Stromal cell of bone marrow (primary cell): ENCODE measurements around the gene SCARF2.
"Not testable (repeated sequence)": the region's sequence is repeated elsewhere in the genome, so short reads cannot be mapped to it uniquely, and the experiment has no call there.

Source experiments
- DNase-seq: peaks from one replicate; pipeline ENCODE4 v3.0.0-alpha.2; 2012; ENCODE audit warnings: low read depth

The SCARF2 gene, protein sequence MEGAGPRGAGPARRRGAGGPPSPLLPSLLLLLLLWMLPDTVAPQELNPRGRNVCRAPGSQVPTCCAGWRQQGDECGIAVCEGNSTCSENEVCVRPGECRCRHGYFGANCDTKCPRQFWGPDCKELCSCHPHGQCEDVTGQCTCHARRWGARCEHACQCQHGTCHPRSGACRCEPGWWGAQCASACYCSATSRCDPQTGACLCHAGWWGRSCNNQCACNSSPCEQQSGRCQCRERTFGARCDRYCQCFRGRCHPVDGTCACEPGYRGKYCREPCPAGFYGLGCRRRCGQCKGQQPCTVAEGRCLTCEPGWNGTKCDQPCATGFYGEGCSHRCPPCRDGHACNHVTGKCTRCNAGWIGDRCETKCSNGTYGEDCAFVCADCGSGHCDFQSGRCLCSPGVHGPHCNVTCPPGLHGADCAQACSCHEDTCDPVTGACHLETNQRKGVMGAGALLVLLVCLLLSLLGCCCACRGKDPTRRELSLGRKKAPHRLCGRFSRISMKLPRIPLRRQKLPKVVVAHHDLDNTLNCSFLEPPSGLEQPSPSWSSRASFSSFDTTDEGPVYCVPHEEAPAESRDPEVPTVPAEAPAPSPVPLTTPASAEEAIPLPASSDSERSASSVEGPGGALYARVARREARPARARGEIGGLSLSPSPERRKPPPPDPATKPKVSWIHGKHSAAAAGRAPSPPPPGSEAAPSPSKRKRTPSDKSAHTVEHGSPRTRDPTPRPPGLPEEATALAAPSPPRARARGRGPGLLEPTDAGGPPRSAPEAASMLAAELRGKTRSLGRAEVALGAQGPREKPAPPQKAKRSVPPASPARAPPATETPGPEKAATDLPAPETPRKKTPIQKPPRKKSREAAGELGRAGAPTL

GRCh38 chr22:20437613-20438426 lies at the start of gene SCARF2:
SCARF2 (minus strand) TSS chr22:20437825; CDS start chr22:20437754, 71 bp downstream.
- DNase-seq = no peak

DNA sequence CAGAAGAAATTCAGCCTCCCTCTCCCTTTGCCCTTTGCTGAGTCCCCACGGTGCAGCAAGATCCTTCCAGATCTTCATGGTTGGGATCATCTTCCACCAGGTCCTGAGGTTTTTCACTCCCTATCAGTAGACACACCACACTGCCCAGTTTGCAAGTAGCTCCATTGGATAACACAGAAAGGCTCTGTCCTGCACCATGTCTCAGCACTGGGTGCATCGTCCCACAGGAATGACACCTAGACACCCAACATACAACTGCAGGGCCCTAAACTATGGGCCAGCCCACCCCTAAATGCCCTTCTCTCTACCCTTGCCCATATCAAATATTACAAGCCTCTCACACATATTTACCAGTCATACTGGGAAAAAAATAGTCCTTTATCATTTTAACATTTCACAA lies 48.6 kb upstream of the SCARF2 start:
- DNase-seq = no peak

DNA sequence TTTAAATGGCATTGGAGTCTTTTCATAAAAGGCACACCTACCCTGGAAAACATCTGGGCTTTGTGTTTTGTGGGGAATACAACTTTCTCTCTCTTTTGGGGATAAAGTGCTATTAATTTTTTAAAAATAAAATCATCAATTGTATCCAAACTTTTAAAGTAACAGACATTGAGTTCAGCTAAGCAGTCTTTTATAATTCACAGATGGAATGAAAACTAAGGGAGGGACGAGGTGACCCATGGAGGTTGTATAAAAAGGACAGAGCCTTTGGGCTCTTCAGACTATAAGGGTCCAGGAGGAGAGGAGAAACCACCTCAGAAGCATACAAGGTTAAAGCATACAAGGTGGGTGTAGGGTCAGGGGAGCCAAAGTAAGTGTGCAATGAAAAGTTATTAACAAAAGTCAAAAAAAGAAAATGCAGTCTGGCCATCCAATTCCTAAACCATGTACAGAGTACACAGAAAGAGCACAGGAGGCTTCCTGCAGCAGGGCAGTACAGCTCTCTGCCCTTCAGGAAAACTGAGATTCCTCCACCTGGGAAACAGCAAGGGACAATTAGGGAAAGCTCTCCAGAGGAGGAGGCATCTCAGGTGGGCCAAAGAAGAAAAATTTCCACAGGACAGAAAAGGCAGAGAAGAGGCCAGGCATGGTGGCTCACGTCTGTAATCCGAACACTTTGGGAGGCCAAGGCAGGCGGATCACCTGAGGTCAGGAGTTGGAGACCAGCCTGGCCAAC lies 47.5 kb upstream of the SCARF2 start:
- no peak for DNase-seq

DNA sequence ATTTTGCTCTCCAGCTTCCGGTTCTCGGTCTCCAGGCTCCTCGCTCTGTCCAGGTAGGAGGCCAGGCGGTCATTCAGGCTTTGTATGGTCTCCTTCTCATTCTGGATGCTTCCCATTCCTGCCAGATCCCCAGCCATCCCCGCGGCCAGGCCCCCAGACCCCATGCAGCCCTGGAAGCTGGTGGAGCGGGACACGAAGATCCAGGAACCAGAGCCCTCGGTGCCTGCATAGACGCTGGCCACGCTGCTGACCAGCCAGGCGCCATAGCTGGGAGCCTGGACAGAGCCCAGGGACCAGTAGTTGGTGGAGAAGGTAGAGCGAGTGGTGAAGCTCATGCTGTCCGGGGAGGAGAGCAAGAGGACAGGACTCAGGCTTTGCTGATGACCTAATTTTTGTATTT lies 46.1 kb upstream of the SCARF2 start:
- no peak for DNase-seq

DNA sequence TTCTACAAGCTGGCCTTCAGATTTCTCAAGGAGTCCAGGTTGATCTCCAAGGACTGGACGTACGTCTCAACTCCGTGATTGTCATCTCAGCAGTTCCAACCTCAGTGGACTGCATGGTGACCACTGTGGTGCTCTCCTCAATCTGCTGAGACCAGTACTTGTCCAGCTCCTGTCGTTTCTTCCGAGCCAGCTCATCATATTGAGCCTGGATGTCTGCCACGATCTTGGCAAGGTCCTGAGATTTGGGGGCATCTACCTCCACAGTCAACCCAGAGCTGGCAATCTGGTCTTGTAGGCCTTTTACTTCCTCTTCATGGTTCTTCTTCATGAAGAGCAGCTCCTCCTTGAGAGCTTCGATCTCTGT lies 45.5 kb upstream of the SCARF2 start:
- DNase-seq = not testable (repeated sequence)

DNA sequence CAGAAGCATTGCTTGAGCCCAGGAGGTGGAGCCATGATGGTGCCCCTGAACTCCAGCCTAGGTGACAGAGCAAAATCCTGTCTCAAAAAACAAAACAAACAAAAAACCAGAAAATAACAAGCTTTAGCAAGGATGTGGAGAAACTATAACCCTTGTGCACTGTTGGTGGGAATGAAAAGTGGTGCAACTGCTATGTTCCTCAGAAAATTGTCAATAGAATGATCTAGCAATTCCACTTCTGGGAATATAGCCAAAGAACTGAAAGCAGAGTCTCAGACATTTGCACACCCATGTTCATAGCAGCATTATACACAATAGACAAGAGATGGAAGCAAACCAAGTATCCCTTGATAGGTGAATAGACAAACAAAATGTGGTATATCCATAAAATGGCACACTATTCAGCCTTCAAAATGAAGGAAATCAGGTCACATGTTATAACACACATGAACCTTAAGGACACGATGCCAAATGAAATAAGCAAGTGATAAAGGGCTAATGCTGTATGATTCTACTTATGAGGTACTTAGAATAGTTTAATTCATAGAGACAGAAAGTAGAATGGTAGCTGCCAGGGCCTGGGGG lies 42.1 kb upstream of the SCARF2 start:
- no peak for DNase-seq

GRCh38 chr22:20478059-20478458 lies 40.4 kb upstream of the SCARF2 start:
- not testable (repeated sequence) for DNase-seq

GRCh38 chr22:20475569-20475968 lies 37.9 kb upstream of the SCARF2 start:
- not testable (repeated sequence) for DNase-seq

DNA sequence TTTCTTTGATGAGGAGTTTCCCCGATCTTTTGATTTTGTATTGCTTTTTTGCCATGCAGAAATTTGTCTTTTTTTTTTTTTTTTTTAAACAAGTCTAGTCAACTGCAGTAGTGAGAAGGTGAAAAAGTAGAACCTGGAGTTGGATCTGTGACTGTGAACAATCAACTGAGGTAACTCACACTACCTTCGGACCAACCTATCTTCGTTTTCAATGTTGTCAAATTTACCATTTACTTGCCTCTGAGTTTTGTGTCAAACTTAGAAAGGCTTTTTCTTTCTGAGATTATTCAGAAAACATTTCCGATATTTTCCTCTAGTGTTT lies 37.5 kb upstream of the SCARF2 start:
- no peak for DNase-seq

- no peak for DNase-seq
These were observed 35.2 kb upstream of the SCARF2 start for GRCh38 chr22:20472629-20473442.

DNA sequence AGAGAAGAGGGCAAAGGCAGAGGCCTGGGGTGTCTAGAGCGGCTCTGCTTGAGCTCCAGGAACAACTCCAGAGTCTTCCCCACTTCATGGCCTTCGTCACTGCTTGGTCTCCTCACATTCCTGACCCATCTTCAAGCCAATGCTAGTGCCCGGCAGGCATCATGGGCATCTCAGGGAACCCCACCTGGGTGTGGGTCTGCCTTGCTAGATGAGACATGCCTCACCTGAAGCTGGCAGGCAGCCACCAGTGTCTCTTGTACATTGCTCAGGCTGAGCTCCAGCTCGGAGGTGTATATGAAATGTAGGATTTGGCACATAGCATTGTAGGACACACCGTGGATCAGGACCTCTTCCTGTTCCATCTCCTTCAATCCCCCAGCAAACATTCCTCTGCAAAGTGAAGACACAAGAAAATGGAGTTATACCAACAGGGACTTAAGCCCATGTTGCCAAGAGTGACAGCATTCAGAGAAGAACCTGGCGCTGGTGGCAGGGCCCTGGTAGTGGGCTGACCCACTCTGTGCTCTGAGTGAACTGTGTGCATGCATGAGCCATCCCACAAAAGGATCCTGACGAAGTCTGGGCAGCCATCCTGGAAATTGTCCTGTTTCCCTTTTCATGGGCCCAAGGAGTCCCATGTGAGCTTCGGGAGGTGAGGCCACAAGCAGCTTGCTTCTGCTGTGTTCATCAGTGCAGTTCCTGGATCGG lies 33.7 kb upstream of the SCARF2 start:
- DNase-seq = no peak

DNA sequence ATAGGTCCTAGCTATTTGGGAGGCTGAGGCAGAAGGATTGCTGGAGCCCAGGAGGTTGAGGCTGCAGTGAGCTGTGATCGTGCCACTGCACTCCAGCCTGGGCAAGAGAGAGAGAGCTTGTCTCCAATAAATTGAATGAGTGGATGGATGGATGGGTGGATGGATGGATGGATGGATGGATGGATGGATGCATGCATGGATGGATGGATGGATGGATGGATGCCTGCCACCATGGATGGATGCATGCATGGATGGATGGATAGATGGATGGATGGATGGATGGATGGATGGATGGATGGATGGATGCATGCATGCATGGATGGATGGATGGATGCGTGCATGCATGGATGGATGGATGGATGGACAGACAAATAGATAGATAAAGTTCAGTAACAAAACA lies 32.9 kb upstream of the SCARF2 start:
- DNase-seq = not testable (repeated sequence)

DNA sequence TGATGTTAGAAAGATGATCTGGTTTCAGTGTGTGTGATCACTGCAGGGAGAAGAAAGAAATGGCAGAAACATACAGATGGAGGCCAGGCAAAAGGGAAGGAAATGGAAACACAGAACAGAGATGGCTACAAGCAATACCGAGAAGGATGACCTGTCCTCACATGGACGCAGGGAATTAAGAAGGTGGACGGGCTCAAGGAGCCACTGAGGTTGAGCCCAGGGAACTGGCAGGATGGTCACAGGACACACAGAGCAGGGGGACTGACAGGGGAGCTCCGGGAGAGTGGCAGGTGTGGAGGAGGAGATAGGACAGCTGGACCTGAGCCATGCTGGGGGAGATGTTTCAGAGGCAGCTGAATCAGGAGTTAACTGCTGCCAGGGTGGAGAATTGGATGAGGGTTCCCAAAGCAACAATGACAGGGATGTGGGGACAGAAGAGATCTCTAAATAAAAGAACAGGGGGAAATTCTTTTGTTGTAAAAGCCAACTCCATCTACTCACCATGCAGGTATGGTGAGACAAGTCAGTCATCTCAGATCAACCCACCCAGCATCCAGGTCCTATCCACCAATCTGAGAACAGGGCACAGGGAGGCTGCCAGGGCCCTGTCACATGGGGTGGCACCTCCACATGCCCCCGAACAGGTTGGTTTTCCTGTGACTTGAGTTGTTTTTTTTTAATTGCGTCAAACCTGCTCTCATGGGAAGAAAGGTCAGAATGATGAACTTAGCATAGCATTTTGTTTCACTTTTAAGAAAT lies 31.7 kb upstream of the SCARF2 start:
- DNase-seq = no peak

GRCh38 chr22:20466659-20467379 lies 29.2 kb upstream of the SCARF2 start:
- no peak for DNase-seq

GRCh38 chr22:20465759-20466077 lies 28.1 kb upstream of the SCARF2 start:
- DNase-seq = no peak

- DNase-seq = no peak
These were observed 27.5 kb upstream of the SCARF2 start for GRCh38 chr22:20464912-20465758.

- no peak for DNase-seq
These were observed 26.5 kb upstream of the SCARF2 start for GRCh38 chr22:20464096-20464614.
